ENCODE measurements around the gene SBNO1.

GRCh38 chr12:123398550-123399254 lies 34.1 kb upstream of the SBNO1 start:
- TF ChIP-seq CTCF (IDR thresholded peaks at IDR 0.05; ENCODE audit: low read depth, low read length) = no peak
- TF ChIP-seq EZH2phosphoT487 (IDR thresholded peaks at IDR 0.05; ENCODE audit: low read depth) = no peak
